ENCODE data around the gene TSFM. TPM values are rescaled to one million over a fixed set of nuclear protein-coding genes. Genes with fewer than 3 reads are reported as not detected.

TSFM gene
- total RNA-seq, 2 experiments from 2014 or later = 35.2 to 49.8 TPM

DNA sequence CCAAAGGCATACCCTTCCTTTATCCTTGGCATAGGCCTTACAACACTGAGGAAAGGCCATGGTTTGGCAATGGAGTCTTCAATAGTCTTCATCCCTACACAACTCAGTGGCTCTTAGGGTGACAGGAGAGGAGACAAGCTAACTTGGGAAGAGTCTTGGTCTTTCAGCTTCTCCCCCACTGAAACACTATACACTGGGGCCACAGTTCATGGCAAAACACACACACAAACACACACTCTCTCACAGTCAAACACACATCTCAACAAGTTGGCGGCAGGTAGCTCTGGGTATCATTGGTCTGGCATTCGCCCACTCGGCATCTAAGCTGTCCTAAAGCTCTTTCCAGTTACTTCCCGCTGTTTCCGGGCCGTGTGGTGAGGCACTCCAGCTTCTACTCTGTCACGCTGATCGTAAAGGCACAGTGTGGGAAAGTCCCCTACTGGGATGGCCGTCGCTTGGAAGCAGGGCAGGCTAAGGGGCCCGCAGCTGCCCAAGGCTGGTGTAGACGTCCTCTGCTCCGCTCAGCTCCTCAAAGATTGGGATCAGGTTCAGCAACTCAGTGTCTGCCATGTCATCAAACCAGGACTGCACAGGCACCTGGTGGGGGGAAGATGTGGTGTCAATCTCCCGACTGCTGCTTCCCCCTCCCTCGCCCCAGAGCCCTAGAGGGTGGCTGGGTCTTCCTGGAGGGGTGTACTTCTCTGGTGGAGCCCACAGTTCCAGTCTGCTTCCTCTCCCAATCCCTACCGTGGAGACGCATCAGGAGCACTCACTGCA, 40.7 kb downstream of the TSFM start:
- CTCF ChIA-PET (ENCODE audit: unreplicated experiment) = no interaction called here
- Histone ChIP-seq H3K79me2 (ENCODE audit: insufficient read depth, low read depth, low read length) (no peaks in the 10 kb centered on the region), H3K4me3 (ENCODE audit: low read depth, low read length, poor library complexity, severe bottlenecking) (no peak overlapping the region), H3K9me3 (ENCODE audit: low read length) (no peaks in the 10 kb centered on the region), H3K4me1 (ENCODE audit: insufficient read depth, low read length, poor library complexity, severe bottlenecking) (no peaks in the 10 kb centered on the region), H3K36me3 (ENCODE audit: insufficient read depth, low read length) (peaks cover 70% of the 10 kb centered on the region), H4K20me1 (ENCODE audit: insufficient read depth, low read length) (no peaks in the 10 kb centered on the region), H3K9me2 (ENCODE audit: insufficient read depth, low read length) (no peaks in the 10 kb centered on the region), H2AFZ (ENCODE audit: low read length) (no peak overlapping the region), H3K4me2 (ENCODE audit: low read length) (no peak overlapping the region), H3K27ac (ENCODE audit: low read depth, low read length, poor library complexity, severe bottlenecking) (no peak overlapping the region)
- BruUV-seq (replicated peaks) = no TSS peak
- intact Hi-C loops (cut with micrococcal nuclease; ENCODE audit: unreplicated experiment) = no loop called here
- DNase-seq (ENCODE audit: low spot score) = no peak
- POLR2A ChIA-PET = interaction anchor here (0.6 kb wide), 1 partner anchor 99 kb away, joined by 3 read pairs; no protein-coding TSS in a partner anchor
- TF ChIP-seq EZH2phosphoT487 (IDR thresholded peaks at IDR 0.05; ENCODE audit: borderline replicate concordance, low read depth, low read length) = no peak
- TF ChIP-seq, protein P1, sequence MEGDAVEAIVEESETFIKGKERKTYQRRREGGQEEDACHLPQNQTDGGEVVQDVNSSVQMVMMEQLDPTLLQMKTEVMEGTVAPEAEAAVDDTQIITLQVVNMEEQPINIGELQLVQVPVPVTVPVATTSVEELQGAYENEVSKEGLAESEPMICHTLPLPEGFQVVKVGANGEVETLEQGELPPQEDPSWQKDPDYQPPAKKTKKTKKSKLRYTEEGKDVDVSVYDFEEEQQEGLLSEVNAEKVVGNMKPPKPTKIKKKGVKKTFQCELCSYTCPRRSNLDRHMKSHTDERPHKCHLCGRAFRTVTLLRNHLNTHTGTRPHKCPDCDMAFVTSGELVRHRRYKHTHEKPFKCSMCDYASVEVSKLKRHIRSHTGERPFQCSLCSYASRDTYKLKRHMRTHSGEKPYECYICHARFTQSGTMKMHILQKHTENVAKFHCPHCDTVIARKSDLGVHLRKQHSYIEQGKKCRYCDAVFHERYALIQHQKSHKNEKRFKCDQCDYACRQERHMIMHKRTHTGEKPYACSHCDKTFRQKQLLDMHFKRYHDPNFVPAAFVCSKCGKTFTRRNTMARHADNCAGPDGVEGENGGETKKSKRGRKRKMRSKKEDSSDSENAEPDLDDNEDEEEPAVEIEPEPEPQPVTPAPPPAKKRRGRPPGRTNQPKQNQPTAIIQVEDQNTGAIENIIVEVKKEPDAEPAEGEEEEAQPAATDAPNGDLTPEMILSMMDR (conservative IDR thresholded peaks at IDR 0.05; ENCODE audit: low read length) = no peak

DNA sequence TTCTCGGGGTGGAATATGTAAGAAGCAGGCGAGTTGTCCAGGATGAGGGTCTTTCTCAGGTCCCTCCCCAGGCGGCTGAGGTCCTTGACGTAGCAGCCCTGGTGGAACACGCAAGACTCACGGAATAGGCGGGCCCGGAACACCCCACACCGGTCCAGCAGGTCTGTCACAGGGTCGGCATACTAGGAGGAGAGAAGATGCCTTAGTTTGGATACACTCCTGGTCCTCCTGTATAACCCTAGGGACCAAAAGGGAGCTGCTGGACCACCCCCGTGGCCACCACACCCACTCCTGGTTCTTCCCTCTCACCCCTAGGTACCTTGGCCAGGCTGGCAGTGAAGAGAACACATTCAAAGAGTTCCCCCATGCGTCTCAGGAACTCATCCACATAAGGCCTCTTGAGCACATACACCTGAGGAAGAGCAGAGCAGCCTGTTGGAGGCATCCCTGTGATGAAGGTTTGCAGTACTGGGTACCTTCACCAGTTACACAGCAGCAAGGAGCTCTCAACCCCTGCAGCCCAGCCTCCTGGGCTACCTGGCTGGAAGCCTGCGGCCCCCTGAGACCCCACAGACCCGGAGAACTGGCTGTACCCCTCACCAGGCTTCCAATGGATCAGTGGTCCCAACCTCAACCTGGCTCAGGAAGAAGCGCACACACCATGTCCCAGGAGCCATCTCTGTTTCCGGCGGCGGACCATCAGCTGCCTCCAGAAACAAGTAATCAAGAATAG, 41.5 kb downstream of the TSFM start:
- Histone ChIP-seq H3K9me3 (ENCODE audit: low read length) (no peaks in the 10 kb centered on the region), H3K4me3 (ENCODE audit: low read depth, low read length, poor library complexity, severe bottlenecking) (no peak overlapping the region), H3K4me1 (ENCODE audit: insufficient read depth, low read length, poor library complexity, severe bottlenecking) (no peaks in the 10 kb centered on the region), H2AFZ (ENCODE audit: low read length) (no peak overlapping the region), H3K36me3 (ENCODE audit: insufficient read depth, low read length) (peaks cover 74% of the 10 kb centered on the region), H3K27ac (ENCODE audit: low read depth, low read length, poor library complexity, severe bottlenecking) (no peak overlapping the region), H3K9me2 (ENCODE audit: insufficient read depth, low read length) (no peaks in the 10 kb centered on the region), H3K79me2 (ENCODE audit: insufficient read depth, low read depth, low read length) (no peaks in the 10 kb centered on the region), H4K20me1 (ENCODE audit: insufficient read depth, low read length) (no peaks in the 10 kb centered on the region), H3K4me2 (ENCODE audit: low read length) (no peak overlapping the region)
- DNase-seq (ENCODE audit: low spot score) = no peak
- intact Hi-C loops (cut with micrococcal nuclease; ENCODE audit: unreplicated experiment) = no loop called here
- TF ChIP-seq, protein P1 (conservative IDR thresholded peaks at IDR 0.05; ENCODE audit: low read length) = no peak
- TF ChIP-seq EZH2phosphoT487 (IDR thresholded peaks at IDR 0.05; ENCODE audit: borderline replicate concordance, low read depth, low read length) = no peak
- BruUV-seq (replicated peaks) = no TSS peak
- POLR2A ChIA-PET = interaction anchor here (0.6 to 1.1 kb wide), 2 partner anchors 71 to 76 kb away, joined by 3 read pairs; no protein-coding TSS in a partner anchor
- CTCF ChIA-PET (ENCODE audit: unreplicated experiment) = no interaction called here

All from OCI-LY7 (cell line).